KBM-7 (cell line): ENCODE measurements around the gene HEY2.

Experiments
- DNase-seq: peaks from one replicate; pipeline ENCODE4 v3.0.0-alpha.2; 2015
- in situ Hi-C: fragments of 300-500 bp; cut with MboI; formaldehyde crosslinking; loops from 2 replicates; pipeline ENCODE4 v1.14.3; 2020; ENCODE audit warnings: low sequenced_read_pairs, low pct_unique_long_range_greater_than_20kb, mixed read lengths

Gene HEY2

DNA sequence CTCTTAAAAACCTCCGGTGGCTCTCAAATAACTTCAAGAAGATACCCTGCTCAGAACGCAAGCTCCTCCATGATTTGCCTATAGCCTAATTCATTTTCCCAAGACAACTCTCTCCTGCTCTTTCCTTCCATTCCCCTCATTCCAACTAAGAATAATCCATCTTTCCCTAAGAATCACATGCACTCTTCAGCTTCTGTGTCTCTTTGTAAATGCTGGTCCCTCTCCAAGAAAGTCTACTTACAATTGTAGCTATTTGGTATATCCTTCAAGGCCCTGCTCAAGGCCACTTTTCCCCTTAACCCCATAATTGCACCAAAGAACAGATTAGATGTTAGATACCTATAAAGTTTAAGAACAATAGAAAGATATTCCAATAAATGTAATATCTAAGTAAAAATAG is 7.4 kb upstream of the HEY2 start:
- DNase-seq: no peak
- in situ Hi-C loops: no loop called here

DNA sequence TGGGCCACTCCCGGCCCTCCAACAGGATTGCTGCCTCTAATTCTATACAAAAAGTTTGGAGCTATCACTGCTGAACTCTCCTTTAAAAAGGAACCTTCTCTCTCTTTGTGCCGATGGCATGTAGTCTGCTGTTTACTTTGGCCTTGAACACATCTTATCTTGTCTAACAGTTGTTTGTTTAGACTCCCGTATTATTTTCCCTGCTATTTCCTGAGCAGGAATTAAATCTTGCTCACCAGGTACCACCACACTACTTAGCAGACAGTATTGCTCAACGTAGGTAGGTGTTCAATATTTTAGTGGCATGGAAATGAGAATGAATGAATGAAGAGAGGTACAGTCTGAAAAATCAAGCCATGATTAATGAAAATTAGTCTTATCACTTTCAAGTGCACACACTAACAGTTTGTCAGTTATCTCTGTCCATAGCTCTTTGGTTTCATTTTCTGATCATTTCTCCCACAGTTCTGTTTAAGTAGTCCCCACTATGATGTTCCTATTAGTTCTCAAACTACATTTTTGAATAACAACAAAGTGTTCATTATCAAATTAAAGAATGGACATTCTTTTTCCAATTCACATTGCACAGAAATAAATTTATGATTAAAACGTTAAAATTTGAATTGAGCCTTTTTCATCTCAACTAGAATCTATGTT is 6.8 kb upstream of the HEY2 start:
- DNase-seq: no peak
- in situ Hi-C loops: no loop called here

DNA sequence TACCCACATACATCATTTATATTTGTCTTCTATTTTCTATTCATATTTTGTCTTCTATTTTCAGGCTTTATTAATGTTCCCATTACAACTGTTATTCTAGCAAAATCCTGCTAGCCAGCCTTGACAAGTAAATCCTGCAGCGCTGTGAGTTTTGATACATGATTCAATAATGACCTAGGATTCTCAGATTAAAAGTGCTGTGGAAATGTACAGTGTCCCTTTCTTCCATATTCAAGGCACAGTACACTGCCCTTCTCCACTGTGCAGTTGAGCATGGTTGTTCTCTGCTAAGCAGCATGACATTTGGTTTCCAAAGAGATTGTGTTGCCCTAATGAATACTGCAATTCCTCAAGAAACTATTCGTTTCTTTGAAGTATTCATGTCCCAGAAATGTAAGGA is 5.8 kb upstream of the HEY2 start:
- in situ Hi-C loops: no loop called here
- DNase-seq: no peak

DNA sequence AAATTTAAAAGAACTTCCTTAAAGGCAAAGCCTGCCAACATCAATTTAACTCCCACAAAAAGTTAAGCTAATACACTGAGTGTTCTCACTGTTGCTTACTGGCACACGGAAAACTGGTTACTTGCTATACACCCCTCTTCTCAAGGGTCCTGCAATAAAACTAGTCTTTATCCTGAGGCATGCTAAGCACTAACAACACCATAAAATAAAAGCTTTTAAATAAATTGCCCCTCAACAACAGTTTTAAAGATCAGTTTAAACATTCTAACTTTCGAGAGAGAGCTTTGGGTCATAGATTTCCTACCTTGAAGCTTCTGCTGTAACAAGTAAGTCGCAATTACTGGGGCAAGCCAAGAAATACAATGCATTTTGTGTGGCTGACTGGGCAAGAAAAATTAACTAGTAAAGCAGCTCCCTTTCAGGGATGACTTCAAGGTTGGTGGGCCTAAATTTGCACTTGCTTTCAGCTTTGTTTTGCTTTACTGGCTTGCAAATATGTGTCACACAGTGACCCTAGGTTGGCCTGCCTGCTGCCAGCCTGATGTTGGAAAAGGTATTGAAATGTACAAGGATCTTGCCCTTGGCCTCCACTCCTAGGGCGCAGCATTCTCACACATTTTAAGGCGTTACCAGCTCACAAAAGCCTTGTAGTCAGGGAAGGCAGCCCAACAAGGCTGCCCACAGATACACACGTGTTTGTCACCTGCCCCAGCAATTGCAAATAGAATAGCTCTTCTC is 4.0 kb upstream of the HEY2 start:
- no peak for DNase-seq
- in situ Hi-C loops: no loop called here

DNA sequence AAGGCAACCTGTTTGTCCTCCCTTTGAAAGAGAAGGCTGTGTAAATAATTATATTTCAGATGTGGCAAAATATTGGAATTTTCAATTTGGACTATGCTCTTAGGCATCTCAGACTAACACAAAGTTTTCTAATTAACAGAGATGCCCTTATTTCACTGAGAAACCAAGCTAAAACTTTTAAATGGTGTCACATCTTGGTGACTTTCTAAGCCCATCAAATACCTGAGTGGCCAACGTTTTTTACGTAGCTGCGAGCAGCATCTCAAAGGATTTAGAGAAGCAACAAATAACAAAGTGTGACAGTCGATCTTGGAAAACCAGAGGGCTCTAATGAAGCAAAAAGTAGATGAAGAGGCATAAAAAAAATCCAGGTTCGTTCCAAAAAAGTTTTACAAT is 3.4 kb upstream of the HEY2 start:
- DNase-seq: no peak
- in situ Hi-C loops: no loop called here

DNA sequence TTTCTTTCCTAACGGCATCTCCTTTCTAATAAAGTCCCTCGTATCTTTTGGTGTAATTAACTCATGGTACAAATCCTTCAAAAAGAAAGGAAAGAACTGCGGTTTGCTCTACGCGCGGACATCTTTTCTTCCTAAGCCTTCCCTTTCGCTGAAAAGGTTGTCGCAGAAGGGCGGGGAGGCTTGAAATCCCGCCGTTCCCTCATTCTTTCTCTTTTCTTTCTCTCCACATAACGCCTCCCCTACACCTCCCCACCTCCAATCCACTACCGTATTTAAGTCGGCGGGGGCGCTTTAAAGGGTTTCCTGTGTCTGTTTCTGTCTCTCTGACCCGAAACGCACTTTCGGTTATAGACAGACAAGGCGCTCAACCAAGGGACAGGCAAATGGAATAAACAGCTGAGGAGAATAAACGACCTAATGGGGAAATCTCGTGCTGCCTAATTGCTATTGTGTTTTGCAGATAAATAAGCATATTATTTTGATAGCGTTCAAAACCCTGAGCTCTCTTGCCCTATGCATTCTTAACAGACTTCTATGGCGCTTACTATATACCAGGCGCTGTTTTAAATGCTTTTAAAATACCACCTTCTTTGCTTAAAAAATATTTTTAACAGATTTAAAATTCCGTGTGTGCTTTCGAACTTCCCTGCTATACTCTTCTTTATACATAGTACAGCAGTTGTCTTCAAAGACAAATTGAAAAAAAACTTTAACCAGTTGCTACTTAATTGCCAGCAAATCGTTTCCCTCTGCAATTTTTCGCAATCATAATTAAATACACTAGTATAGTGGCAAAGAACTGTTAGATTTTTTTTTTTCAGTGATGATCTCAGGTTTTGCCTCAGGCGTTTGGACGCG is 2.5 kb upstream of the HEY2 start:
- peak; percentile 74 for DNase-seq
- in situ Hi-C loops: no loop called here

DNA sequence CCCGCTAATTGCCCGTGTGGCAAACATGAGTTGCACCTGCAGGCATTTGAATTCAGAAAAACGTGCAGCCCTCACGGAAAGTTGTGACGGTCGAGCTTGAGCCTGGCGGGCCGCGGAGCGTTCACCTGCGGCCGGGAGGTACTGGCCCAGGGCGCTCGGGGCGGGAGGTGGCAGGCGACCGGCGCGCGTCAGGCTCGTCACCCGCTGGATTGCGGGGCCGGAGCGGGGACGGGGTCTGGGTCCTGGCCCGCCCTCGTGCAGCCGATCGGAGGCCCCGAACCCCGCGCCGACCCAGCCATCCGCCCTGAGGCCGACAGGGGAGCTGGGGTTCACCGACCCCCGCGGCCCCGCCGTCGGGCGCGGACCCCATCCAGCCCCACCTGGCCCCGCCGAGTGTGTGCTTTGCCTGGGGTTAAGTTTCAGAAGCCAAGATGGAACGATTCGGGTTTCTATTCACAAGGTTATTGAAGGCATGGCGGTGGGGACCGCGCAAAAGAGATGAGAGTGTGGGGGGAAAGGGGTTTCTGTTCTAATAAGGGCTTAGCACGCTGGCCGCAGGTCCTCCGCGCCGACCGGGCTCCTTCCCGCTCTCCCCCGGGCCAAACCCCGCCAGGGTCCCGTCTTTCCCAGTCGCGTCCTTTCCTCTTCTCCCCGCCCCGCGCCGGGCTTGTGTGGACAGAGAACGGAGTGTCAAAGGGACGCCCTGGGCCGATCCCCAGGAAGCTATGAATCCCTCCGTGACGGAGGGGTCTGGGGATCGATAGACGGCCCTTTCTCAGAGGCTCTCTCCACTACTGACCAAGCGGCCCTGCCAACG is 1.6 kb upstream of the HEY2 start:
- DNase-seq: peak; percentile 32
- in situ Hi-C loops: no loop called here

DNA sequence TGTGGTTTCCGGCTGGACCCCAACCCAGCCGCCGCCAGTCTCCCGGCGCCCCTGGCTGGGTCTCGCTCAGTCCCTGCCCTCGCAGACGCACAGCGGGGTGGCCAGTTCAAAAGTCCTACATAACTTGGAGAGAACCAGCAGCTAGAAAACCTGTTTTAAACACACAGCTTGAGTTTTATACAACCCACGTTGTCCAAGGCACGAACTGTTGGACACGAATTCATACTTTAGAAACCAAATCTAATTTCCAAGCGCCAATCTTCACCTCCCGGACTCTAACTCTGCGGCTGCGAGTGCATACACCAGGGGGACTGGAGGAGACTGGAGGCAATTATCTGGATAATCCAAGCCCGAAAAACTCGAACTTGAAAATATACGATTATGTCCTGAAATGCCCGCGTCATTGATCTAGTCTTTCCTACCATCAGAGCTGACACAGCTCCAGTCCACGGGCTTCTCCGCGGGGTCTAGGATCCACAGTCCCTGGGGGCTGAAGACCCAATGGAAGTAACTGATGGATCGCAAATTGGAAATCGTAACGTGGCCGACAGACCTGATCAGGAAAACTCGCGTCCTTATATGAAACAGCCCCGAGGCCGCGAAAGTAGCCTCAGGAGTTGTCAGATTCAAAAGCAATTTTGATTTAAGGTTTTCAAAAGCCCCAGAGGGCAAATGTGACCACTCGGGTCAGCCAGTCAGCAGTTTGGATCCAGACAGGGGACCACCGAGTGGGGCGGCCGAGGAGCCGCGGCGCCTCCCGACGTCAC is 843 bp upstream of the HEY2 start:
- DNase-seq: peak; percentile 45
- in situ Hi-C loops: no loop called here

DNA sequence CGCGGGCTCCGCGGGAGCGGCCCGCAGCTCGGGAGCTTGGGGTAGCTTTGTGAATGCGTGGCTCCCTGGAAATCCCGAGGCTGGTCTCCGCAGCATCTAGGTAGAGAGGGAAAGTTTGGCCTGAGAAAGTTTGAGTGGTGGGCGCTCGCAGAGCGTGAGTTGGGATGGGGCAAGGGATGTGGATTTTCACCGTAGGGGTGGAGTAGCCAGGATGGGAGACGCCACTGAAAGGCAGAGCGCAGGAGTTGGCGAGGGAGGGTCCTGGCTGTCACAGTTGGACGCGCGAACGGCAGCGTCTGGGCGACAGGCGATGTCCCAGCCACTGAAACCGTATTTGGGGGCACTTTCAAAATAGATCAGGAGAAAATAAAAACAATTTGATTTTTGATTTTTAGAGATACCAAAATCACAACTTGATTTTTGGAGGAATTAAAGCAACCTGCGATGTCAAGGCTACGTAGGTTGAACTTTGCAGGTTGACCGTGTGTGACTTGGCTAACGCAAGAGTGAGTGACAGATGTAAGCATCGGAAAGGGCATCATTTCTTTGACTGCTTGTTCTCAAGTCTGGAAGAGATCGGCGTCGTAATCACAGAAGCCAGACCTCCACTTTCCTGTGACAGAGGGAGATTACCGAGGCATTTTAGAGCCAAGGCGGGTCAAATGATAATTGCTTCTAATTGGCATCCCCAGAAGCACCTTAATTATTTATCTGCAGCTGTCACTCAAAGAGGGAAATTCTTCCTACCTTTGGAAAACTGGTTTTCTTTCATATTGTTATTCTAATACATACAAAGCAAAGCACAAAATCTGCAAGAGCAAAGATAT is 646 bp downstream of the HEY2 start:
- peak; percentile 20 for DNase-seq
- in situ Hi-C loops: no loop called here

DNA sequence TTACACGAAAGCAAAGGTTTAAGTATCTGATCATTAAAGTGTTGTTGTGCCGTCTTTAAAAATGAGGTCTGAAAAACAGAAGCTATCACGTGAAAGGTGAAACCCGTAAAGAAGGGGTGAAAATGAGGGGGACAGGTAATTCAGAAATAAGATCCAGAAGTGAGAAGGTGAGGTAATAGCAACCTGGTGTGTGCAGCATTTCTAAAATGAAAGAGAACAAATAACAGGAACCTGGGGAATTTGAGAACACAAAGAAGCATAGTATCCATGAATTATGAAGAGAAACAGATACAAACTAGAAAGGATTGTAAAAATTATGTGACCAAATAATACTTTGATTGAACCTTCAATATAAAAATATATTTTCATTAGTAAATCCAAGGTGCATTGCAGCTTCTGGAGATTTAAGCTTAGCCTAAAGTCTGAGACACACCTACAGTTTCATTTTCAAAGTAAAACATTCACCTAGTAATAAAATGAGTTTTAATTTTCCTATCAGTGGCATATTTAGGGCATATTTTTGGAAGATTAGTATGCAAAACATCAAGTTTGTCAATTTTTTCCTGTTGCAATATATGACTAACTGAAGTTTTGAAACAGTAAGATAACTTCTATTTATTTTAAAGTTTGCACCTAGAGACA is 1.4 kb downstream of the HEY2 start:
- in situ Hi-C loops: no loop called here
- no peak for DNase-seq

DNA sequence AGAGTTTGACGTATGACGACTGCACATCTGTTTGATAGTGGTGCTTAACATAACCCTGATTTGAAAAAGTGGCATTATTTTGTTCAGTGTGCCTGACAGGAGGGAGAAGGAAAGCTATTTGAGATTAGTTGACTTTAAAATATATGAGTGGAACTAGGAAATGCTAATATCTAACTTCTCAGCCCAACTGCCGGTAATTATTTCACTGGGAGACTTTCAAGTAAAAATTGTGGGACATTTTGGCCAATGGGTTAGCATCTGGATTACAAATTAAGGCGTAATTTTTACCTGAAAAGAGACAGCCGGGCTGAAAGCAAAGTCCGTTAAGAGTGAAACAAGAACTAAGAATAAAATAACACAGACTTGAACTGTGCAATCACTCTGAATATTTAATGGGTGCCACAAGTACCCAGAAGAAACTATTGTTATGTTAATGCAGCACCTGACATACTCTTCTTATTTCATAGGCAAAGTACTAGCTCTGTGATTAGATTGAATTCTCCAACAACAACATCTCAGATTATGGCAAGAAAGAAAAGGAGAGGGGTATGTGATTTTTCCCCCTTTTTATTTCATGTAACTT is 2.0 kb downstream of the HEY2 start:
- in situ Hi-C loops: no loop called here
- DNase-seq: no peak

DNA sequence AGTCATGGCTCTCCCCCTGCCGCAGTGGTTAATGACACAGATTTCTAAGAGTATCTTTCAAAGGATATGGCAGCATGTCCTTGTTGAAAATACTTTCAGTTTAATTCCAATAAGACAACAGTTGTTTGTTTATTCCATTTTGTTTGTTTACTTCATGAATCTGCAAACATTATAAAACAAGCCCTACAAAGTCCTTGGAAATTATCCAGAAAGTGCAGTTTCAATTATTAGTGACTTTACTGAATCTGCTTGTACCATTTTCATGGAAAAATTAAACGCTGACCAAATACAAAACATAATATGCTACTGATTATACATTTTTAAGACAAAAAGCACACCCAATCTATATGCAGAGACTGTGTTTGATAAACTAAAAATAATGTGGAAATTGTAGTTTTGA is 3.3 kb downstream of the HEY2 start:
- DNase-seq: no peak
- in situ Hi-C loops: no loop called here

DNA sequence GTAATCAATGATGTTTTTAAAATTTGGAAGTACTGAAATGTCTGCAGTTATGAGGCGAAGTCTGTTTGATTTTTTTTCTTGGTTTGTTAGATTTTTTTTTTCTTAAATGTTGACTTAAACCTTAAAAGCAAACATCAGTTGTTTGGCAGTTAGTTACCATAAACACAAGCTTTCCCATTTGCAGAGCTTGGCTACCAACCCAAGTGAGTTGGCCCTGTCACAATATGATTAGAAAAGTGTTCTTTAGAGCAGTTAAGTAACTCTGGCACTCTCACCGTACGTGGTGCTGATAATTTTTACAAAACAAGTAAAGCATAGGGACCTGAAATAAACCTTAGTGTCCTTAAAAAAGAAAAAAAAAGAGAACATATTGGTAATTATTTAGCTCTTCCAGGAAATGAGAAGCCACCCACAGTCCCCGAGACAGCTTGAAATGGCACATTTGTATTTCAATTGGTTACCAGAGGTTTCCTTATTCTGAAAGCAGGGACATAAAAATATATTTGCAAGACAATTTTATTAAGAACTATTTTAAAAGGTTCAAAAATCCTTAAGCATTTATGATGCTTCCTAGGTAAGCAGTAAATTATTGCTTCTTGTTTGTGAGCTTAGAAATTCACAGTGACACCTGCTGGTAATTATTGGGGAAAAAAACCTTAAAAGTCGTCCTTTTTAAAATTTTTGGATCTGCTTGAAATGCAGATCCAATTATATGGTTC is 3.9 kb downstream of the HEY2 start:
- in situ Hi-C loops: no loop called here
- peak; percentile 66 for DNase-seq

DNA sequence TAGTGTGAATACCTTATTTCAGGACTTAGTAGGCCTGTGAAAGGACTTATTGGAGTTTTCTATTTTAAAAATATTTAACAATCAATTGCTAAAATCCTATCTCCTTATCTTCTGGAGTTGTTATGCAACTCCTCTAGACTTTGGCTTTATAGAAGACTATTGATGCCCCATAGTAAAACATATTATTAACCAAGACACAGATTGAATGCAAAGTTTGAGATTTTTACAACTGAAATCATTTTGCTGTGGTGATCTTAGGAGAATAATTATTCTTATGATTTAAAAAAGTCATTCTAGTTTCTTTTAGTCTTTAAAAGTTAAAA is 4.5 kb downstream of the HEY2 start:
- no peak for DNase-seq
- in situ Hi-C loops: no loop called here

DNA sequence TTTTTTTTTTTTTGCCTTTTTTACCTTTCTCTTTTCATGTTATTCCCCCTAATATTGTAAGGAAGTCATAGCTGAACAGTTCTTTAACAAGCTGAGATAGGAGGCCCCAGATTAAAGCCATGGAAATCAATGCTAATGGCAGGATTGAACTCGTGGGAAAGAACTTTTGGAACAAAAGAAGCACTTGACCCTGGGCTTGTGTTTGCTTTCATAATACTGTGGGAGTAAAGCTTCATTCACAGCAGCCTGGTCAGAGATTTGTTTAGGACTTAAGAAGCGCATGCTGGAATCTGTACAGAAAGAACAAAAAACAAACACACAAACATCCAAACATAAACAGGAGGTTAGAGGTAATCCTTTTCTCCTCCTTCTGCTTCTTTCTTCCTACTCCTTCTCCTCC is 5.1 kb downstream of the HEY2 start:
- in situ Hi-C loops: no loop called here
- no peak for DNase-seq

DNA sequence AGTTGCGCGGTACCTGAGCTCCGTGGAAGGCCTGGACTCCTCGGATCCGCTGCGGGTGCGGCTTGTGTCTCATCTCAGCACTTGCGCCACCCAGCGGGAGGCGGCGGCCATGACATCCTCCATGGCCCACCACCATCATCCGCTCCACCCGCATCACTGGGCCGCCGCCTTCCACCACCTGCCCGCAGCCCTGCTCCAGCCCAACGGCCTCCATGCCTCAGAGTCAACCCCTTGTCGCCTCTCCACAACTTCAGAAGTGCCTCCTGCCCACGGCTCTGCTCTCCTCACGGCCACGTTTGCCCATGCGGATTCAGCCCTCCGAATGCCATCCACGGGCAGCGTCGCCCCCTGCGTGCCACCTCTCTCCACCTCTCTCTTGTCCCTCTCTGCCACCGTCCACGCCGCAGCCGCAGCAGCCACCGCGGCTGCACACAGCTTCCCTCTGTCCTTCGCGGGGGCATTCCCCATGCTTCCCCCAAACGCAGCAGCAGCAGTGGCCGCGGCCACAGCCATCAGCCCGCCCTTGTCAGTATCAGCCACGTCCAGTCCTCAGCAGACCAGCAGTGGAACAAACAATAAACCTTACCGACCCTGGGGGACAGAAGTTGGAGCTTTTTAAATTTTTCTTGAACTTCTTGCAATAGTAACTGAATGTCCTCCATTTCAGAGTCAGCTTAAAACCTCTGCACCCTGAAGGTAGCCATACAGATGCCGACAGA is 9.9 kb downstream of the HEY2 start:
- in situ Hi-C loops: no loop called here
- no peak for DNase-seq
